ENCODE measurements around the gene SNX8. TPM values are rescaled to one million over a fixed set of nuclear protein-coding genes. Genes with fewer than 3 reads are reported as not detected.
A peak's percentile ranks its signal among the peaks of the same experiment; 100 is the strongest.

The SNX8 gene
- total and polyA plus RNA-seq, 2 of the 8 experiments (the other 6 are each of a cell fraction or from before 2014, with no cell fraction given): 46.2 to 70.8 TPM

- no peak overlapping the region for H3K9ac ChIP-seq (replicated peaks in 1 of 4; ENCODE audit: extremely low read depth in 1 of 4, low read depth in 3 of 4, low read length in 3 of 4)
- H2BK15ac ChIP-seq (ENCODE audit: low read length): no peak overlapping the region
- H4K91ac ChIP-seq (replicated peaks; ENCODE audit: insufficient read length, low read length): no peak overlapping the region
- no peak overlapping the region for H4K5ac ChIP-seq (ENCODE audit: insufficient read length, low read depth, low read length)
- no peaks in the 10 kb centered on the region for H3K4me1 ChIP-seq (replicated peaks in 1 of 4; ENCODE audit: control insufficient read depth in 3 of 4, insufficient read depth in 4 of 4, low read length in 3 of 4)
- H3K79me1 ChIP-seq (ENCODE audit: low read depth, low read length): no peaks in the 10 kb centered on the region
- H3K27me3 ChIP-seq (replicated peaks in 1 of 4; ENCODE audit: control insufficient read depth in 3 of 4, extremely low read depth in 1 of 4, insufficient read depth in 3 of 4, low read length in 3 of 4): no peaks in the 10 kb centered on the region
- H2AK5ac ChIP-seq (ENCODE audit: low read depth, low read length): no peak overlapping the region
- H3K4ac ChIP-seq (replicated peaks; ENCODE audit: insufficient read length, low read depth, low read length): no peak overlapping the region
- DNase-seq (ENCODE audit: low read depth in 1 of 2, low spot score in 2 of 2) (no peak), FAIRE-seq (no peak)
- no peak overlapping the region for H3K23ac ChIP-seq (ENCODE audit: insufficient read length)
- no peak overlapping the region for H3K56ac ChIP-seq (replicated peaks; ENCODE audit: insufficient read length, low read depth, low read length)
- H2BK20ac ChIP-seq (ENCODE audit: low read length): no peak overlapping the region
- H2BK120ac ChIP-seq (replicated peaks; ENCODE audit: low read depth, low read length): no peak overlapping the region
- no peak overlapping the region for H2BK12ac ChIP-seq (ENCODE audit: low read depth, low read length)
- no peaks in the 10 kb centered on the region for H3K79me2 ChIP-seq (ENCODE audit: control insufficient read depth in 1 of 2, insufficient read depth in 2 of 2, low read length in 2 of 2)
- H3K4me2 ChIP-seq (ENCODE audit: insufficient read depth in 1 of 2, low read depth in 2 of 2, low read length in 2 of 2): no peak overlapping the region
- no peaks in the 10 kb centered on the region for H3K9me3 ChIP-seq (ENCODE audit: insufficient read depth in 2 of 2, low read depth in 1 of 2, low read length in 1 of 2)
- H3K18ac ChIP-seq (ENCODE audit: extremely low read depth, low read length): no peak overlapping the region
- 90% methylated on average over 19 of the region's 34 CpGs; no CpG with 5 or more reads in 1 of the 2 experiments for WGBS, 2 experiments (ENCODE audit: extremely low coverage in 1 of 2, insufficient coverage in 1 of 2, insufficient read length in 1 of 2, insufficient replicate concordance in 2 of 2, low coverage in 1 of 2, low lambda C conversion rate in 2 of 2, missing lambda C conversion rate in 1 of 2)
- H4K20me1 ChIP-seq (replicated peaks in 1 of 2; ENCODE audit: control insufficient read depth in 1 of 2, insufficient read depth in 2 of 2, low read length in 2 of 2): peaks cover 0 to 11% of the 10 kb centered on the region in 2 experiments
- H3K27ac ChIP-seq (ENCODE audit: low read depth, low read length): no peak overlapping the region
- no peaks in the 10 kb centered on the region for H3K23me2 ChIP-seq (ENCODE audit: low read depth, low read length)
- H4K8ac ChIP-seq (ENCODE audit: extremely low read depth, insufficient read depth, low read length): peak overlapping the region; percentile 68
- H2BK5ac ChIP-seq (ENCODE audit: low read depth, low read length): no peak overlapping the region; the same call in 1 of the 2 replicates
- ChIA-PET CTCF (ENCODE audit: partially characterized antibody) (interaction anchor here (0.6 to 7.4 kb wide), 4 partner anchors 10 to 375 kb away, joined by 3 to 38 read pairs (median 3); no protein-coding TSS in a partner anchor), POLR2A (ENCODE audit: partially characterized antibody) (interaction anchor here (0.7 to 4.1 kb wide), 7 partner anchors 10 to 95 kb away, joined by 3 to 13 read pairs (median 3); partner anchors contain the start of genes EIF3B and MAD1L1)
- H3K36me3 ChIP-seq (ENCODE audit: control insufficient read depth in 2 of 4, insufficient read depth in 4 of 4, low read length in 3 of 4): peaks cover under 1 to 14% (median 4%) of the 10 kb centered on the region in 4 experiments; a peak in 5 of 8 replicates
- no peak overlapping the region for H2AFZ ChIP-seq (ENCODE audit: low read length)
- H3K14ac ChIP-seq (ENCODE audit: insufficient read length): no peak overlapping the region
- H3K4me3 ChIP-seq (ENCODE audit: extremely low read depth in 1 of 4, insufficient read depth in 2 of 4, low read depth in 3 of 4, low read length in 4 of 4): no peak overlapping the region
- TF ChIP-seq TCF12 (IDR thresholded peaks at IDR 0.05; ENCODE audit: low read depth, low read length) (no peak), EZH2 (IDR thresholded peaks at IDR 0.05; ENCODE audit: low read depth, low read length, severe bottlenecking) (no peak), CEBPB (IDR thresholded peaks at IDR 0.05; ENCODE audit: low read depth, low read length) (no peak), HDAC6 (IDR thresholded peaks at IDR 0.05; ENCODE audit: low read depth, low read length) (no peak), SUZ12 (IDR thresholded peaks at IDR 0.05; ENCODE audit: low read length) (no peak), CTBP2 (IDR thresholded peaks at IDR 0.05; ENCODE audit: borderline replicate concordance, insufficient read depth, insufficient read length, low read length) (no peak), RAD21 (IDR thresholded peaks at IDR 0.05 in 1 of 2, conservative IDR thresholded peaks at IDR 0.05 in 1 of 2; ENCODE audit: low read depth in 2 of 2, low read length in 2 of 2) (no peak), TEAD4 (IDR thresholded peaks at IDR 0.05; ENCODE audit: low read depth, low read length) (no peak), ATF3 (IDR thresholded peaks at IDR 0.05; ENCODE audit: insufficient read depth, low read depth, low read length) (no peak), CREB1 (IDR thresholded peaks at IDR 0.05) (no peak), SIX5 (IDR thresholded peaks at IDR 0.05; ENCODE audit: low read depth, low read length) (no peak), KDM5A (IDR thresholded peaks at IDR 0.05; ENCODE audit: low read length) (no peak)
Observed at GRCh38 chr7:2258661-2259365, 55.4 kb downstream of the SNX8 start.
